K562 (cell line): ENCODE data around the gene GAL3ST2. TPM values are rescaled to one million over a fixed set of nuclear protein-coding genes. Genes with fewer than 3 reads are reported as not detected.

ENCODE experiments used
- ATAC-seq: fragments of 200-7000 bp; cut with Tn5 transposase; 3 replicates; pipeline ENCODE4 v1.9.1; 2020; ENCODE audit warnings: moderate library complexity
- BruUV-seq: library from RNA; stranded (reverse); fragments of 400-500 nt; replicated peaks from 2 replicates; lab custom pipeline; 2021; lab: Mats Ljungman, UMichigan
- CTCF ChIA-PET: fragments of 300-600 bp; formaldehyde crosslinking; extraction: SDS; loops from one replicate; lab custom pipeline; 2021; ENCODE audit warnings: low intra/inter-chr PET ratio; lab: Yijun Ruan, JAX
- POLR2A ChIA-PET: fragments of 300-600, 350-650 bp; sonication (Branson Sonifier 250); formaldehyde crosslinking; extraction: SDS; loops from one replicate; lab custom pipeline; 2021; ENCODE audit warnings: antibody characterized with exemption, inconsistent platforms; lab: Yijun Ruan, JAX
- DNase-seq, 4 experiments: peaks; one replicate each; pipeline versions ENCODE4 v3.0.0 to v3.0.0-alpha.2; 2011 to 2018; ENCODE audit warnings: low spot score in 3 of 4, mixed read lengths in 3 of 4; ENCODE audit errors: extremely low read depth in 1 of 4
- FAIRE-seq: peaks from 2 replicates; lab custom pipeline; 2011; peaks lifted over from hg19 to GRCh38; lab: Jason Lieb, UNC
- H2AFZ ChIP-seq: 2 replicates; pipeline ENCODE4 v1.6.0; 2011; ENCODE audit warnings: low read depth, low read length, control low read depth, inconsistent platforms
- H3K27ac ChIP-seq: fragments of 200-600 bp; 3 replicates; pipeline ENCODE4 v1.8.0; 2011; ENCODE audit warnings: low read depth, mild to moderate bottlenecking, control low read depth, inconsistent platforms, low read length, moderate library complexity, mixed read lengths; ENCODE audit errors: extremely low read depth
- H3K27me3 ChIP-seq, 2 experiments: fragments of 300-600 bp in 1 of 2; 2 replicates in 1 of 2; 3 replicates in 1 of 2; pipeline versions ENCODE4 v1.6.0 to v1.8.0; 2011; ENCODE audit warnings: inconsistent platforms in 2 of 2, low read length in 2 of 2, mild to moderate bottlenecking in 1 of 2, mixed read lengths in 1 of 2, moderate library complexity in 1 of 2; ENCODE audit not compliant: control insufficient read depth in 2 of 2, insufficient read depth in 2 of 2
- H3K36me3 ChIP-seq: fragments of 300-600 bp; 3 replicates; pipeline ENCODE4 v1.8.0; 2011; ENCODE audit warnings: mild to moderate bottlenecking, low read length, inconsistent platforms; ENCODE audit not compliant: control insufficient read depth, insufficient read depth
- H3K4me1 ChIP-seq, 2 experiments: fragments of 200-600 bp in 1 of 2; replicated peaks in 1 of 2; 2 replicates in 1 of 2; 3 replicates in 1 of 2; pipeline versions ENCODE4 v1.5.1 to v1.8.0; 2011; ENCODE audit warnings: inconsistent platforms in 2 of 2, low read length in 2 of 2, mild to moderate bottlenecking in 1 of 2, mixed read lengths in 1 of 2, moderate library complexity in 1 of 2; ENCODE audit not compliant: control insufficient read depth in 2 of 2, insufficient read depth in 2 of 2
- H3K4me2 ChIP-seq: 2 replicates; pipeline ENCODE4 v1.6.1; 2011; ENCODE audit warnings: low read length, control low read depth, inconsistent platforms, mixed read lengths; ENCODE audit not compliant: insufficient read depth
- H3K4me3 ChIP-seq: fragments of 200-600 bp; sonication (generic), shearing (Covaris generic); 2 replicates; pipeline ENCODE4 v1.5.1; 2016; ENCODE audit warnings: control low read depth, inconsistent platforms
- H3K79me2 ChIP-seq: fragments of 200-600 bp; 3 replicates; pipeline ENCODE4 v1.8.0; 2011; ENCODE audit warnings: low read length, inconsistent platforms; ENCODE audit not compliant: control insufficient read depth, insufficient read depth
- H3K9ac ChIP-seq, 2 experiments: 2 replicates each; pipeline versions ENCODE4 v1.6.0 to v1.6.1; 2011; ENCODE audit warnings: low read depth in 2 of 2, low read length in 2 of 2, control low read depth in 1 of 2, inconsistent platforms in 1 of 2, mild to moderate bottlenecking in 1 of 2, mixed read lengths in 1 of 2; ENCODE audit not compliant: insufficient read depth in 1 of 2
- H3K9me1 ChIP-seq: one replicate; pipeline ENCODE4 v1.6.0; 2011; ENCODE audit warnings: inconsistent platforms, mild to moderate bottlenecking, low read length, moderate library complexity; ENCODE audit not compliant: control insufficient read depth, insufficient read depth
- H3K9me3 ChIP-seq: replicated peaks from 2 replicates; pipeline ENCODE4 v1.5.1; 2011; ENCODE audit warnings: low read depth, low read length, inconsistent platforms; ENCODE audit not compliant: control insufficient read depth, insufficient read depth
- H4K20me1 ChIP-seq: replicated peaks from 2 replicates; pipeline ENCODE4 v1.6.1; 2011; ENCODE audit warnings: low read length, inconsistent platforms, mixed read lengths; ENCODE audit not compliant: control insufficient read depth, insufficient read depth
- CBFB ChIP-seq: sonication (generic); formaldehyde crosslinking; IDR thresholded peaks from 2 replicates; pipeline ENCODE4 v1.4.0; 2020; ENCODE audit warnings: mild to moderate bottlenecking, missing genetic modification reagents
- DDX20 ChIP-seq: fragments of 450-650 bp; IDR thresholded peaks from 2 replicates; pipeline ENCODE4 v1.6.1; 2016; ENCODE audit warnings: missing genetic modification characterization, low read depth, mild to moderate bottlenecking, missing compliant biosample characterization, moderate library complexity
- EWSR1 ChIP-seq: fragments of 450-650 bp; IDR thresholded peaks from 2 replicates; pipeline ENCODE4 v1.6.1; 2018; ENCODE audit warnings: borderline replicate concordance, mild to moderate bottlenecking, low read depth, moderate library complexity; ENCODE audit not compliant: partially characterized antibody
- GTF2F1 ChIP-seq: IDR thresholded peaks from 2 replicates; pipeline ENCODE4 v1.6.1; 2011; ENCODE audit warnings: low read depth, low read length, improper control_type of control experiment
- RFX7 ChIP-seq: fragments of 250-450 bp; sonication (Bioruptor Pico); IDR thresholded peaks from 2 replicates; pipeline ENCODE4 v1.5.1; 2021; ENCODE audit warnings: mild to moderate bottlenecking
- TBP ChIP-seq: optimal IDR thresholded peaks from 2 replicates; pipeline ENCODE3; 2011; ENCODE audit warnings: low read depth, low read length, improper control_type of control experiment
- ZNF23 ChIP-seq: fragments of 250-450 bp; sonication (Bioruptor Pico); IDR thresholded peaks from 2 replicates; pipeline ENCODE4 v1.4.0; 2020; ENCODE audit warnings: mild to moderate bottlenecking
- WGBS: fragments of 100-300 bp; shearing (Covaris generic); methylation state at CpG from one replicate; pipeline ENCODE4 v1.1.6; 2016; ENCODE audit warnings: low coverage, mixed read lengths; ENCODE audit not compliant: insufficient coverage; ENCODE audit errors: missing lambda C conversion rate; 5-methylcytosine and 5-hydroxymethylcytosine counted together
- in situ Hi-C: fragments of 300-500 bp; cut with MboI; formaldehyde crosslinking; loops from 4 replicates; pipeline ENCODE4 v1.15.0; 2018; ENCODE audit warnings: inconsistent platforms, mixed read lengths
- intact Hi-C: fragments of 100-400 bp; cut with micrococcal nuclease; formaldehyde crosslinking; loops from 2 replicates; pipeline ENCODE4 v1.14.2; 2022
- polyA plus RNA-seq, 8 experiments: library from polyadenylated mRNA; depleted of rRNA in 4 of 8; stranded (reverse) in 5 of 8; unstranded in 3 of 8; fragments of >200 nt; fragmentation: Nextera tagmentation in 2 of 8; fragmentation: Illumina TruSeq in 1 of 8; extraction: Ambion mirVana in 2 of 8; extraction: Trizol in 1 of 8; gene quantifications; 2 replicates each; pipeline versions ENCODE4 v1.2.1 to v1.2.3, GENCODE V29; 2011 to 2014; ENCODE audit warnings: inconsistent platforms in 1 of 8, missing spikeins in 1 of 8
- total RNA-seq, 7 experiments: library from RNA; depleted of rRNA in 6 of 7; stranded (reverse); fragments of >200 nt in 6 of 7; fragmentation: Illumina TruSeq in 2 of 7; extraction: Trizol in 2 of 7; gene quantifications; 2 replicates each; pipeline versions ENCODE4 v1.2.1 to v1.2.3, GENCODE V29; 2011 to 2021; ENCODE audit warnings: low replicate concordance in 1 of 7
- TF ChIP-seq, protein P1 (sequence below): sonication (generic); formaldehyde crosslinking; IDR thresholded peaks from 2 replicates; pipeline ENCODE4 v1.8.0; 2023; ENCODE audit warnings: mild to moderate bottlenecking, missing genetic modification reagents
- TF ChIP-seq, protein P2 (sequence below): IDR thresholded peaks from 2 replicates; pipeline ENCODE4 v1.6.1; 2011; ENCODE audit warnings: borderline replicate concordance, low read depth, mild to moderate bottlenecking, moderate library complexity, low read length; ENCODE audit not compliant: insufficient read depth, poor library complexity, severe bottlenecking

GAL3ST2 gene
- total and polyA plus RNA-seq, 9 of the 15 experiments (the other 6 are each of a cell fraction or from before 2014, with no cell fraction given), result 0.42 TPM; not detected in 8

DNA sequence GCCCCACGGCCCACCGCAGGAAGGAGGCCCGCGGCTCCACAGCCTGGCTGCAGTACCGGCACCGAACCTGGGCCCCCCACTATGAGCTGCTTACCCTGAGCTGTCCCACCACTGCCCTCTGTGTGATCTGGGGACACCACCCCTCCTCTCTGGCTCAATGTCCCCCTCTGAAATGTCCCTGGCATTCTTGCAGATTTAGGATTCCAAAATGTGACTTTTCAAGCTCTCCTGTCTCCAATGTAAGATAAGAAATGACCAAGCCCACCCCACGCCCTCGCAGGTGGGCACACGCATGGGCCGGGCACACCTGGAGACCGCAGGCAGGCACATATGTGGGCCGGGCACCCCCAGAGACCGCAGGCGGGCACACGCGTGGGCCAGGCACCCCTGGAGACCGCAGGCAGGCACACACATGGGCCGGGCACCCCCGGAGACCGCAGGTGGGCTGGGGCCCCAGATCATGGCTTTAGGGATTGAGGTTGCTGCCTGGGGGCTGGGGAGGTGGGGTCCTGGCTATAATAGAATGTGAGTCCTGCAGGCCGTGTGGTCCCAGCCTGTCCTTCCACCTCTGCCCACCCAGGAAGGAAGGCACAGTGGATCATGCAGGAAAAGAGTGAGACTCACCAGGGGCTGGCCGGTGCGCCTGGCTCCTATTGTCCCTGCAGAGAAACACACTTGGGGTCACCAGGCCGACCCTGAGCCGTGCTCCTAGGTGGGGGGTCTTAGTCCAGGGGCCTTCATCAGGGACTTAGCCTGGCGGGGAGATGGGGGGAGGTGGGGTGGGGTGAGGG lies 74.9 kb downstream of the GAL3ST2 start:
- TF ChIP-seq, protein P1, sequence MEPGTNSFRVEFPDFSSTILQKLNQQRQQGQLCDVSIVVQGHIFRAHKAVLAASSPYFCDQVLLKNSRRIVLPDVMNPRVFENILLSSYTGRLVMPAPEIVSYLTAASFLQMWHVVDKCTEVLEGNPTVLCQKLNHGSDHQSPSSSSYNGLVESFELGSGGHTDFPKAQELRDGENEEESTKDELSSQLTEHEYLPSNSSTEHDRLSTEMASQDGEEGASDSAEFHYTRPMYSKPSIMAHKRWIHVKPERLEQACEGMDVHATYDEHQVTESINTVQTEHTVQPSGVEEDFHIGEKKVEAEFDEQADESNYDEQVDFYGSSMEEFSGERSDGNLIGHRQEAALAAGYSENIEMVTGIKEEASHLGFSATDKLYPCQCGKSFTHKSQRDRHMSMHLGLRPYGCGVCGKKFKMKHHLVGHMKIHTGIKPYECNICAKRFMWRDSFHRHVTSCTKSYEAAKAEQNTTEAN (CRISPR knock-in tag), result no peak
- no peak for TF ChIP-seq CBFB
- TF ChIP-seq TBP, result no peak
- TF ChIP-seq GTF2F1, result no peak
- no peak for TF ChIP-seq EWSR1
- TF ChIP-seq ZNF23 (CRISPR knock-in tag), result no peak
- TF ChIP-seq, protein P2, sequence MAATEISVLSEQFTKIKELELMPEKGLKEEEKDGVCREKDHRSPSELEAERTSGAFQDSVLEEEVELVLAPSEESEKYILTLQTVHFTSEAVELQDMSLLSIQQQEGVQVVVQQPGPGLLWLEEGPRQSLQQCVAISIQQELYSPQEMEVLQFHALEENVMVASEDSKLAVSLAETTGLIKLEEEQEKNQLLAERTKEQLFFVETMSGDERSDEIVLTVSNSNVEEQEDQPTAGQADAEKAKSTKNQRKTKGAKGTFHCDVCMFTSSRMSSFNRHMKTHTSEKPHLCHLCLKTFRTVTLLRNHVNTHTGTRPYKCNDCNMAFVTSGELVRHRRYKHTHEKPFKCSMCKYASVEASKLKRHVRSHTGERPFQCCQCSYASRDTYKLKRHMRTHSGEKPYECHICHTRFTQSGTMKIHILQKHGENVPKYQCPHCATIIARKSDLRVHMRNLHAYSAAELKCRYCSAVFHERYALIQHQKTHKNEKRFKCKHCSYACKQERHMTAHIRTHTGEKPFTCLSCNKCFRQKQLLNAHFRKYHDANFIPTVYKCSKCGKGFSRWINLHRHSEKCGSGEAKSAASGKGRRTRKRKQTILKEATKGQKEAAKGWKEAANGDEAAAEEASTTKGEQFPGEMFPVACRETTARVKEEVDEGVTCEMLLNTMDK, result no peak
- no peak for TF ChIP-seq RFX7
- TF ChIP-seq DDX20, result no peak
- Histone ChIP-seq H3K27ac (no peak overlapping the region), H4K20me1 (no peaks in the 10 kb centered on the region), H3K4me2 (no peak overlapping the region), H3K36me3 (no peaks in the 10 kb centered on the region), H3K79me2 (no peaks in the 10 kb centered on the region), H3K9me3 (no peaks in the 10 kb centered on the region), H2AFZ (no peak overlapping the region), H3K9ac (no peak overlapping the region), H3K4me1 (peaks cover 0 to 53% of the 10 kb centered on the region in 2 experiments; a peak in 2 of 5 replicates), H3K9me1 (no peaks in the 10 kb centered on the region), H3K27me3 (no peaks in the 10 kb centered on the region), H3K4me3 (no peak overlapping the region)
- no peak for FAIRE-seq
- intact Hi-C loops, result no loop called here
- WGBS, result 78% methylated on average over 12 of the region's 26 CpGs
- ChIA-PET POLR2A (no interaction called here), CTCF (no interaction called here)
- ATAC-seq, result no peak
- in situ Hi-C loops, result no loop called here
- BruUV-seq, result no TSS peak
- DNase-seq, result peak in 1 of 4 experiments; percentile 3
